CD14-positive monocyte (primary cell): ENCODE measurements around the gene CDC42EP2. TPM values are rescaled to one million over a fixed set of nuclear protein-coding genes. Genes with fewer than 3 reads are reported as not detected.

Experiments
- DNase-seq, 3 donors: peaks; one replicate each; pipeline ENCODE4 v3.0.0-alpha.2; 2011 to 2022
- H2AFZ ChIP-seq: 2 replicates; pipeline ENCODE4 v1.6.0; 2012; ENCODE audit warnings: mild to moderate bottlenecking, low read depth, low read length, inconsistent platforms; ENCODE audit not compliant: insufficient read depth, poor library complexity, severe bottlenecking
- H3K27ac ChIP-seq, 2 donors: 1 replicate in 1 of 2; 2 replicates in 1 of 2; pipeline ENCODE4 v1.5.1; 2012 to 2013; ENCODE audit warnings: low read length in 2 of 2, control low read depth in 1 of 2, inconsistent platforms in 1 of 2, low read depth in 1 of 2, mild to moderate bottlenecking in 1 of 2
- H3K27me3 ChIP-seq, 2 donors: one replicate each; pipeline versions ENCODE4 v1.6.0 to v1.6.1; 2011 to 2013; ENCODE audit warnings: low read length in 2 of 2; ENCODE audit not compliant: control insufficient read depth in 2 of 2, insufficient read depth in 2 of 2
- H3K36me3 ChIP-seq, 2 donors: replicated peaks in 1 of 2; 1 replicate in 1 of 2; 2 replicates in 1 of 2; pipeline versions ENCODE4 v1.5.1 to v1.6.1; 2012 to 2013; ENCODE audit warnings: low read length in 2 of 2, control low read depth in 1 of 2, inconsistent platforms in 1 of 2, mild to moderate bottlenecking in 1 of 2; ENCODE audit not compliant: insufficient read depth in 2 of 2, control insufficient read depth in 1 of 2
- H3K4me1 ChIP-seq, 2 donors: 1 replicate in 1 of 2; 2 replicates in 1 of 2; pipeline versions ENCODE4 v1.5.1 to v1.6.1; 2012 to 2013; ENCODE audit warnings: low read length in 2 of 2, control low read depth in 1 of 2, inconsistent platforms in 1 of 2, mild to moderate bottlenecking in 1 of 2, moderate library complexity in 1 of 2; ENCODE audit not compliant: insufficient read depth in 2 of 2, control insufficient read depth in 1 of 2
- H3K4me2 ChIP-seq: replicated peaks from 2 replicates; pipeline ENCODE3; 2012; ENCODE audit warnings: low read length, moderate library complexity, mild to moderate bottlenecking; ENCODE audit not compliant: poor library complexity, severe bottlenecking; ENCODE audit errors: extremely low read depth
- H3K4me3 ChIP-seq, 3 experiments: fragments of 200-600 bp in 1 of 3; sonication (generic) in 1 of 3; replicated peaks in 1 of 3; 1 replicate in 2 of 3; 2 replicates in 1 of 3; pipeline ENCODE4 v1.5.1; 2011 to 2013; ENCODE audit warnings: low read length in 3 of 3, mild to moderate bottlenecking in 3 of 3, control low read depth in 2 of 3, low read depth in 2 of 3, inconsistent platforms in 1 of 3, moderate library complexity in 1 of 3
- H3K79me2 ChIP-seq: 2 replicates; pipeline ENCODE4 v1.6.0; 2012; ENCODE audit warnings: mild to moderate bottlenecking, control low read depth, inconsistent platforms, low read length, moderate library complexity; ENCODE audit not compliant: insufficient read depth
- H3K9ac ChIP-seq: 2 replicates; pipeline ENCODE4 v1.6.0; 2017; ENCODE audit warnings: low read length, mild to moderate bottlenecking; ENCODE audit not compliant: insufficient read depth, poor library complexity, severe bottlenecking
- H3K9me3 ChIP-seq, 2 donors: replicated peaks in 1 of 2; 1 replicate in 1 of 2; 2 replicates in 1 of 2; pipeline versions ENCODE4 v1.5.1 to v1.6.1; 2012 to 2013; ENCODE audit warnings: low read length in 2 of 2, control low read depth in 1 of 2; ENCODE audit not compliant: control insufficient read depth in 1 of 2, insufficient read depth in 1 of 2
- H4K20me1 ChIP-seq: 2 replicates; pipeline ENCODE4 v1.6.0; 2012; ENCODE audit warnings: mild to moderate bottlenecking, low read length, control low read depth, moderate library complexity; ENCODE audit not compliant: insufficient read depth
- H3K27ac Mint-ChIP-seq, 7 donors: one replicate each; pipeline ENCODE4 v1.8.0; 2020; ENCODE audit warnings: mild to moderate bottlenecking in 7 of 7, mixed read lengths in 7 of 7, moderate library complexity in 6 of 7, inconsistent platforms in 2 of 7
- H3K27me3 Mint-ChIP-seq, 3 donors: one replicate each; pipeline ENCODE4 v1.8.0; 2021 to 2022; ENCODE audit warnings: low read depth in 3 of 3, mild to moderate bottlenecking in 3 of 3, mixed read lengths in 3 of 3, moderate library complexity in 3 of 3, inconsistent platforms in 1 of 3
- H3K36me3 Mint-ChIP-seq, 2 donors: one replicate each; pipeline ENCODE4 v1.8.0; 2020; ENCODE audit warnings: mixed read lengths in 2 of 2, inconsistent platforms in 1 of 2, mild to moderate bottlenecking in 1 of 2
- H3K4me1 Mint-ChIP-seq: one replicate; pipeline ENCODE4 v1.8.0; 2020; ENCODE audit warnings: mild to moderate bottlenecking, mixed read lengths
- H3K4me3 Mint-ChIP-seq, 2 donors: one replicate each; pipeline ENCODE4 v1.8.0; 2020; ENCODE audit warnings: mild to moderate bottlenecking in 2 of 2, mixed read lengths in 2 of 2, moderate library complexity in 1 of 2
- H3K9me3 Mint-ChIP-seq, 7 donors: one replicate each; pipeline ENCODE4 v1.8.0; 2020 to 2022; ENCODE audit warnings: mixed read lengths in 7 of 7, mild to moderate bottlenecking in 6 of 7, moderate library complexity in 6 of 7, inconsistent platforms in 2 of 7
- CTCF ChIP-seq: fragments of 200-600 bp; IDR thresholded peaks from one replicate; pipeline ENCODE4 v1.8.0; 2022; ENCODE audit warnings: antibody characterized with exemption, mild to moderate bottlenecking
- WGBS: methylation state at CpG from one replicate; pipeline ENCODE4 v1.1.5; 2013; ENCODE audit warnings: missing lambda C conversion rate; ENCODE audit not compliant: insufficient coverage; 5-methylcytosine and 5-hydroxymethylcytosine counted together
- intact Hi-C, 2 donors: fragments of 100-400 bp; cut with micrococcal nuclease; formaldehyde crosslinking; loops; one replicate each; pipeline versions ENCODE4 v1.15.0 to v1.15.1; 2023
- polyA plus RNA-seq, 3 donors: library from polyadenylated mRNA; depleted of rRNA in 1 of 3; unstranded in 2 of 3; stranded (reverse) in 1 of 3; fragments of 300-500 nt in 2 of 3; fragments of >200 nt in 1 of 3; fragmentation: Illumina TruSeq in 2 of 3; gene quantifications; 1 replicate in 2 of 3; 2 replicates in 1 of 3; pipeline ENCODE4 v1.2.3, GENCODE V29; 2012 to 2021

The CDC42EP2 gene
- polyA plus RNA-seq, 3 donors, result 5.4 to 15.6 (median 10.1) TPM

GRCh38 chr11:65298655-65299179, 15.9 kb upstream of the CDC42EP2 start:
- H3K27ac Mint-ChIP-seq, result peak overlapping the region in 3 of 7 donors; percentile 20 to 66 (median 48)
- 97% methylated on average over 9 of the region's 12 CpGs for whole genome bisulfite sequencing
- Histone ChIP-seq H3K4me1 (peaks cover 10 to 18% of the 10 kb centered on the region in 2 donors), H3K36me3 (peaks cover 36 to 50% of the 10 kb centered on the region in 2 donors), H3K9ac (no peak overlapping the region), H3K4me2 (no peak overlapping the region), H3K9me3 (no peaks in the 10 kb centered on the region), H3K27ac (no peak overlapping the region), H4K20me1 (no peaks in the 10 kb centered on the region), H3K27me3 (no peaks in the 10 kb centered on the region), H2AFZ (no peak overlapping the region), H3K79me2 (no peaks in the 10 kb centered on the region), H3K4me3 (no peak overlapping the region)
- H3K36me3 Mint-ChIP-seq, result peaks cover 50 to 74% of the 10 kb centered on the region in 2 donors
- no peak for TF ChIP-seq CTCF
- peaks cover 0 to 3% (median 0%) of the 10 kb centered on the region in 7 donors for H3K9me3 Mint-ChIP-seq
- H3K27me3 Mint-ChIP-seq, result no peaks in the 10 kb centered on the region
- intact Hi-C loops, result no loop called here
- no peak overlapping the region for H3K4me3 Mint-ChIP-seq
- DNase-seq, result no peak
- H3K4me1 Mint-ChIP-seq, result peaks cover 19% of the 10 kb centered on the region

- no peaks in the 10 kb centered on the region for H3K9me3 ChIP-seq
- no peak overlapping the region for H3K4me2 ChIP-seq
- intact Hi-C loops, result no loop called here
- no peak for DNase-seq
- Mint-ChIP-seq H3K4me1 (peaks cover 14% of the 10 kb centered on the region), H3K27me3 (peaks cover 0 to 2% (median 0%) of the 10 kb centered on the region in 3 donors), H3K27ac (peak overlapping the region in 1 of 7 donors; percentile 78), H3K36me3 (peaks cover 42 to 57% of the 10 kb centered on the region in 2 donors), H3K4me3 (no peak overlapping the region), H3K9me3 (peaks cover 0 to 3% (median 0%) of the 10 kb centered on the region in 7 donors)
- H2AFZ ChIP-seq, result no peak overlapping the region
- H3K79me2 ChIP-seq, result no peaks in the 10 kb centered on the region
- no peak overlapping the region for H3K27ac ChIP-seq
- no peak for TF ChIP-seq CTCF
- H3K4me1 ChIP-seq, result peaks cover 8 to 15% of the 10 kb centered on the region in 2 donors
- peaks cover 23 to 38% of the 10 kb centered on the region in 2 donors for H3K36me3 ChIP-seq
- H4K20me1 ChIP-seq, result no peaks in the 10 kb centered on the region
- H3K4me3 ChIP-seq, result no peak overlapping the region
- H3K9ac ChIP-seq, result no peak overlapping the region
- no peaks in the 10 kb centered on the region for H3K27me3 ChIP-seq
- WGBS, result 95% methylated on average over 12 of the region's 17 CpGs
Measured at GRCh38 chr11:65300621-65301275, 13.9 kb upstream of the CDC42EP2 start.
